Spinal cord (tissue), 10 donors: ENCODE data around the gene NTRK3. TPM values are rescaled to one million over a fixed set of nuclear protein-coding genes. Genes with fewer than 3 reads are reported as not detected.

Experiments
- DNase-seq, 6 donors: peaks; one replicate each; pipeline versions ENCODE4 v3.0.0 to v3.0.0-alpha.2; 2013 to 2015; ENCODE audit warnings: low spot score in 6 of 6, low read depth in 4 of 6
- H3K27ac ChIP-seq: one replicate; pipeline ENCODE4 v1.5.1; 2013; ENCODE audit warnings: low read depth, low read length, control low read depth
- H3K27me3 ChIP-seq: one replicate; pipeline ENCODE4 v1.6.1; 2013; ENCODE audit warnings: low read length; ENCODE audit not compliant: control insufficient read depth, insufficient read depth
- H3K36me3 ChIP-seq: one replicate; pipeline ENCODE4 v1.6.1; 2013; ENCODE audit warnings: low read length; ENCODE audit not compliant: control insufficient read depth, insufficient read depth
- H3K4me1 ChIP-seq: one replicate; pipeline ENCODE4 v1.6.1; 2013; ENCODE audit warnings: low read length; ENCODE audit not compliant: control insufficient read depth, insufficient read depth
- H3K4me3 ChIP-seq: one replicate; pipeline ENCODE4 v1.5.1; 2013; ENCODE audit warnings: low read depth, low read length, control low read depth
- H3K9me3 ChIP-seq: one replicate; pipeline ENCODE4 v1.6.1; 2013; ENCODE audit warnings: low read length; ENCODE audit not compliant: control insufficient read depth, insufficient read depth
- WGBS: methylation state at CpG from one replicate; pipeline ENCODE4 v1.1.5; 2013; ENCODE audit warnings: missing lambda C conversion rate; ENCODE audit not compliant: insufficient coverage; 5-methylcytosine and 5-hydroxymethylcytosine counted together
- polyA plus RNA-seq, 2 donors: library from polyadenylated mRNA; unstranded; fragments of 120-200 nt; gene quantifications; one replicate each; pipeline ENCODE4 v1.2.1, GENCODE V29; 2013; ENCODE audit not compliant: insufficient read length in 2 of 2
- total RNA-seq, 2 donors: library from RNA; depleted of rRNA in 1 of 2; stranded (reverse); fragments of 120-200 nt in 1 of 2; fragments of >200 nt in 1 of 2; gene quantifications; one replicate each; pipeline versions ENCODE4 v1.2.3 to v1.2.4, GENCODE V29; 2013 to 2014
- donor health status: healthy.

The NTRK3 gene
- total and polyA plus RNA-seq, 4 donors, result 49.5 to 68.1 (median 60.9) TPM

GRCh38 chr15:87907676-87908446 lies 348.7 kb downstream of the NTRK3 start:
- no peaks in the 10 kb centered on the region for H3K27me3 ChIP-seq
- H3K4me1 ChIP-seq, result peaks cover 5% of the 10 kb centered on the region
- no peaks in the 10 kb centered on the region for H3K9me3 ChIP-seq
- DNase-seq, result peak in 1 of 6 donors; percentile 17
- no peak overlapping the region for H3K27ac ChIP-seq
- H3K4me3 ChIP-seq, result no peak overlapping the region
- WGBS, result 70% methylated on average over 7 of the region's 8 CpGs
- peaks cover 5% of the 10 kb centered on the region for H3K36me3 ChIP-seq

- Histone ChIP-seq H3K36me3 (peaks cover 7% of the 10 kb centered on the region), H3K9me3 (no peaks in the 10 kb centered on the region), H3K27ac (no peak overlapping the region), H3K4me3 (no peak overlapping the region), H3K4me1 (peaks cover 5% of the 10 kb centered on the region), H3K27me3 (no peaks in the 10 kb centered on the region)
- 87% methylated on average over 4 of the region's 6 CpGs for WGBS
- no peak for DNase-seq
These were observed 350.1 kb downstream of the NTRK3 start for GRCh38 chr15:87906444-87906843.

DNA sequence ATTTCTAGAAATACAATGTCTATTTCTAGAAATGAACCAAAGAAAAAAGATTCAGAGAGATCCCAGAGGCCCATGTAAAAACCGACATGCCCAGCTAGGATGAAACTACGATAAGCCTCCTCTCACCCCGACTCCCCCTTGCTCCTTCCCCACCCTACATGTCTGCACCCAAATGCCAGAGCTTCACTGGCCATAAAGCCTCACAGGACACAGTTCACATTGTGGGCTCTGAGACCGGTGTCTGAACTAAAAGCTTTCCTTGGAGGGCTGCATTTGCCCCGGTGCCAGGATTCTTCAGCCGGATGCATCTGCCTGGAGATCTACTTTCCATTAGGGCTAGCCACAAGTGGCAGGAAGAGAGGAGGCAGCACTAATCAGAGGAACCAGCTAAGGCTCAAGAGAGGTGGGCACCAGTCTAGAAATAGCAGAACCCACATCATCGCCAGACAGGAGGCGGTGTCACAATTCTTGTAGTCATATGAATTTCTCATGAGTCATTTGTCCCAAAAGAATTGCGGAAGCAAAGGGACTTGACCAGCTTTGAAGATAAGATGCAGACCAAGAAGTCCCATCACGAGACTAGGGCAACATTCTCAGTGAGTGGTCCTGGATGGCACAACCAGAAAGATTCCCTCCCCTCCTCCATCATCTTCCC lies 353.6 kb downstream of the NTRK3 start:
- WGBS, result 94% methylated on average over 9 of the region's 10 CpGs
- Histone ChIP-seq H3K9me3 (no peaks in the 10 kb centered on the region), H3K4me1 (no peaks in the 10 kb centered on the region), H3K27ac (no peak overlapping the region), H3K4me3 (no peak overlapping the region), H3K36me3 (peaks cover 3% of the 10 kb centered on the region), H3K27me3 (no peaks in the 10 kb centered on the region)
- DNase-seq, result no peak

DNA sequence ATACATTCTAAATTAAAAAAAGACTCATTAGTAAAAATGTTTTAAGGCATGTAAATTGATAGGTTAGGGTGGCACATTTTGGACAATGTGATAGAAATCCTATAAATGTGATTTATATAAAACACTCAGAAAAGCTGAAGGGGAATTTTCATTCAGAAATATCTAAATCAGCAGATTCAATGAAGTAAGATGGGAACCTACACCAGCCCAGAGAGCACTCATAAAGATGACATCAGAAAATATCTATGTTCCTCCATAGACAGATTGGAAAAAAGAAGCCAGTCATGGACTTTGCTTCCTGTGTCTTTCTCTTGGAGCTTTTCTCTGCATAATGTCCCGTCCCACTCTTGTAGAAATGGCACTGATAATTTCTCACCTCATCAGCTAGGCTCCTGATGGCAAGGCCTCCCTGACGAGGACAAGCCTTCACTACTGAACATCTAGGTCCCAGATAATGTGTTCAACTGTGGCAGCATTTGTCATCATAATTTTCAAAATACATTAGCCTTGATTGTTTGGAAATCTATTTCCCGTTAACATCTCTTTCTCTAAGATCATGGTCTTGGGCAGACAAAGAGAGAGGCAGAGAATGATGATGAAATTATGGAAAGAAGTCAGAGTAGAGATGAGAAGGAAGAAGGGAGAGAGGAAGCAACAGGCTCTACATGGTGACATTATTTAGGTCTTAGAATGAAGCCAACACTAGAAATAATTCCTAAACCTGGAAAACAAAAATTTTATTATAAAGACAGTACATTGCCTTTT lies 354.4 kb downstream of the NTRK3 start:
- DNase-seq, result no peak
- Histone ChIP-seq H3K4me3 (no peak overlapping the region), H3K27ac (no peak overlapping the region), H3K36me3 (peaks cover 3% of the 10 kb centered on the region), H3K9me3 (no peaks in the 10 kb centered on the region), H3K27me3 (no peaks in the 10 kb centered on the region), H3K4me1 (no peaks in the 10 kb centered on the region)
- WGBS, result 17% methylated on average over 1 of the region's 3 CpGs

- H3K27ac ChIP-seq, result no peak overlapping the region
- H3K9me3 ChIP-seq, result no peaks in the 10 kb centered on the region
- H3K4me3 ChIP-seq, result no peak overlapping the region
- peaks cover under 1% of the 10 kb centered on the region for H3K4me1 ChIP-seq
- peaks cover 3% of the 10 kb centered on the region for H3K36me3 ChIP-seq
- WGBS, result no CpG with 5 or more reads among the region's 1 CpG
- peak in 1 of 6 donors; percentile 55 for DNase-seq
- H3K27me3 ChIP-seq, result no peaks in the 10 kb centered on the region
These were observed 355.5 kb downstream of the NTRK3 start for GRCh38 chr15:87901008-87901407.

- peaks cover 3% of the 10 kb centered on the region for H3K36me3 ChIP-seq
- peak; percentile 28 to 81 (median 36) for DNase-seq
- H3K9me3 ChIP-seq, result no peaks in the 10 kb centered on the region
- no peak overlapping the region for H3K4me3 ChIP-seq
- WGBS, result 0% methylated on average over 1 of the region's 4 CpGs
- H3K27ac ChIP-seq, result peak overlapping the region; percentile 41
- no peaks in the 10 kb centered on the region for H3K27me3 ChIP-seq
- H3K4me1 ChIP-seq, result peaks cover 3% of the 10 kb centered on the region
These were observed 359.6 kb downstream of the NTRK3 start for GRCh38 chr15:87896936-87897335.

- no CpG with 5 or more reads among the region's 1 CpG for WGBS
- Histone ChIP-seq H3K27me3 (no peaks in the 10 kb centered on the region), H3K9me3 (no peaks in the 10 kb centered on the region), H3K27ac (no peak overlapping the region), H3K36me3 (no peaks in the 10 kb centered on the region), H3K4me3 (no peak overlapping the region), H3K4me1 (no peaks in the 10 kb centered on the region)
- no peak for DNase-seq
These were observed 369.4 kb downstream of the NTRK3 start for GRCh38 chr15:87887177-87887576.

DNA sequence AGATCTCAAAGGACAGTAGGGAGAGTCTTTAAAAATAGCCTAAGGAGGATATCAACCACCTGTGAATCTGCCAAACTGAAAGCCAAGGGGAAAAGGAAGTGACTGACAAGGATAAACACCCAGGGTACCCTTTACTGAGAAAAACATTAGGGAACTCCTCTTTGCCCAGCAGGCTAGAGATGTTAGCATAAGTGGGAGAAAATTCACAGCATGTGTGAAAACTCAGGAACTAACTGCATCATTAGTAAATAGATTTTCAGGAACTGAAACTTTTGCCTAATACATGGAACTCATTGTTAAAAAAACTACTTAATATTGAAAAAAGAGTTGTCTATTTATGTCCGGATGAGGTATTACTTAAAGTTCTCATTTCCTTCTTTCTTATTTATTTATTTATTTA lies 375.5 kb downstream of the NTRK3 start:
- H3K4me1 ChIP-seq, result peaks cover 5% of the 10 kb centered on the region
- H3K36me3 ChIP-seq, result peaks cover 6% of the 10 kb centered on the region
- H3K27ac ChIP-seq, result no peak overlapping the region
- WGBS, result no CpG with 5 or more reads among the region's 1 CpG
- no peak overlapping the region for H3K4me3 ChIP-seq
- no peak for DNase-seq
- H3K27me3 ChIP-seq, result no peaks in the 10 kb centered on the region
- no peaks in the 10 kb centered on the region for H3K9me3 ChIP-seq

DNA sequence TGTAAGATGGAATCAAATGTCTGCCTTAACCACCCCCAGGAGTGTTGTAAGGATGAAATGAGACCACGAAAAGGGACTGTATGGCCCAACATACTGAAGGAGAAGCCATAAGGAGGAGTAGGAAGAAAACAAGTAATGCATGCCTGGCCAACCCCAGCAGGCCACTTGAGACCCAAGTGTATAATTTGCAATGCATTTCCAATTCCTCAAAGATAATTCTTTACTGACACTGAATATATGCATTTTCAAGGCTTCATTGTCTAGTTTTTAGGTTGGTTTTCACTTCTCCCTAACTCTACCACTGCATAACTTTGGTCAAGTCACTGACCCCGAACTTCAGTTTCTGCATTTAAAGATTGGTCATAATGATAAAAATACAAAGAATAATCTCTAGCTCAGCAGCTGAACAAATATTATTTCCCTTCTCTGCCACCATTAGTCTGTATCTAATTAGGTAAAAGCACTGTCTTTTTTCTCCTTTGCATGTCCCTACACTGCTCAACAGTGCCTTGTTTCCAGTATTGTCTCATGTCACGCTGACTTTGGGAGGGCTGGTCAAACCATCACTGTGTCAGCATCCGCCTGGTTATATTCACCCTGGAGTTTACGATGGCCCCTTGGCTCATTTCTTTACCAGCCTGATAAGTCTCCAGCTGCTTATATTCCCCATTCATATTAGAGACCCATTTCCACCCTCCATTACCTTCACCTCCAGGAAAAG lies 378.6 kb downstream of the NTRK3 start:
- DNase-seq, result peak in 1 of 6 donors; percentile 26
- H3K4me1 ChIP-seq, result peaks cover 31% of the 10 kb centered on the region
- H3K4me3 ChIP-seq, result no peak overlapping the region
- no peaks in the 10 kb centered on the region for H3K27me3 ChIP-seq
- 47% methylated on average over 4 of the region's 5 CpGs for WGBS
- no peak overlapping the region for H3K27ac ChIP-seq
- no peaks in the 10 kb centered on the region for H3K9me3 ChIP-seq
- H3K36me3 ChIP-seq, result peaks cover 10% of the 10 kb centered on the region
